ENCODE data around the gene MYADM. TPM values are rescaled to one million over a fixed set of nuclear protein-coding genes. Genes with fewer than 3 reads are reported as not detected.

MYADM gene
- total RNA-seq, 1 donor from 2014 or later: 195 TPM

GRCh38 chr19:53908935-53909415, 41.3 kb downstream of the MYADM start, which contains the start of gene CACNG7:
Gene CACNG7 (plus strand): TSS chr19:53909278. CDS start chr19:53912832, 3,554 bp downstream.
- no peak for DNase-seq (ENCODE audit: low spot score in 2 of 2, unreplicated experiment in 2 of 2)
- TF ChIP-seq, protein P1, sequence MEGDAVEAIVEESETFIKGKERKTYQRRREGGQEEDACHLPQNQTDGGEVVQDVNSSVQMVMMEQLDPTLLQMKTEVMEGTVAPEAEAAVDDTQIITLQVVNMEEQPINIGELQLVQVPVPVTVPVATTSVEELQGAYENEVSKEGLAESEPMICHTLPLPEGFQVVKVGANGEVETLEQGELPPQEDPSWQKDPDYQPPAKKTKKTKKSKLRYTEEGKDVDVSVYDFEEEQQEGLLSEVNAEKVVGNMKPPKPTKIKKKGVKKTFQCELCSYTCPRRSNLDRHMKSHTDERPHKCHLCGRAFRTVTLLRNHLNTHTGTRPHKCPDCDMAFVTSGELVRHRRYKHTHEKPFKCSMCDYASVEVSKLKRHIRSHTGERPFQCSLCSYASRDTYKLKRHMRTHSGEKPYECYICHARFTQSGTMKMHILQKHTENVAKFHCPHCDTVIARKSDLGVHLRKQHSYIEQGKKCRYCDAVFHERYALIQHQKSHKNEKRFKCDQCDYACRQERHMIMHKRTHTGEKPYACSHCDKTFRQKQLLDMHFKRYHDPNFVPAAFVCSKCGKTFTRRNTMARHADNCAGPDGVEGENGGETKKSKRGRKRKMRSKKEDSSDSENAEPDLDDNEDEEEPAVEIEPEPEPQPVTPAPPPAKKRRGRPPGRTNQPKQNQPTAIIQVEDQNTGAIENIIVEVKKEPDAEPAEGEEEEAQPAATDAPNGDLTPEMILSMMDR (IDR thresholded peaks at IDR 0.05; ENCODE audit: unreplicated experiment): no peak
- Mint-ChIP-seq H3K9me3 (no peaks in the 10 kb centered on the region), H3K27ac (no peak within 1 kb of the TSS), H3K27me3 (ENCODE audit: low read depth) (peaks cover 94% of the 10 kb centered on the region), H3K4me3 (peak within 1 kb of the TSS; percentile 40), H3K36me3 (no peaks in the 10 kb centered on the region), H3K4me1 (peaks cover 16% of the 10 kb centered on the region)

GRCh38 chr19:53909471-53910169, 41.9 kb downstream of the MYADM start:
- Mint-ChIP-seq H3K9me3 (no peaks in the 10 kb centered on the region), H3K36me3 (no peaks in the 10 kb centered on the region), H3K4me1 (peaks cover 16% of the 10 kb centered on the region), H3K4me3 (peak overlapping the region; percentile 18), H3K27ac (no peak overlapping the region), H3K27me3 (ENCODE audit: low read depth) (peaks cover 92% of the 10 kb centered on the region)
- TF ChIP-seq, protein P1 (IDR thresholded peaks at IDR 0.05; ENCODE audit: unreplicated experiment): no peak
- no peak for DNase-seq (ENCODE audit: low spot score in 2 of 2, unreplicated experiment in 2 of 2)

- Mint-ChIP-seq H3K27ac (no peak overlapping the region), H3K36me3 (no peaks in the 10 kb centered on the region), H3K27me3 (ENCODE audit: low read depth) (peaks cover 91% of the 10 kb centered on the region), H3K4me1 (peaks cover 16% of the 10 kb centered on the region), H3K4me3 (peak overlapping the region; percentile 18), H3K9me3 (no peaks in the 10 kb centered on the region)
- TF ChIP-seq, protein P1 (IDR thresholded peaks at IDR 0.05; ENCODE audit: unreplicated experiment): no peak
- no peak for DNase-seq (ENCODE audit: low spot score in 2 of 2, unreplicated experiment in 2 of 2)
Observed at GRCh38 chr19:53910170-53910518, 42.5 kb downstream of the MYADM start.

GRCh38 chr19:53912653-53913052, 45.0 kb downstream of the MYADM start:
- Mint-ChIP-seq H3K27ac (no peak overlapping the region), H3K36me3 (no peaks in the 10 kb centered on the region), H3K4me3 (no peak overlapping the region), H3K27me3 (ENCODE audit: low read depth) (peaks cover 84% of the 10 kb centered on the region), H3K4me1 (peaks cover 14% of the 10 kb centered on the region), H3K9me3 (no peaks in the 10 kb centered on the region)
- no peak for DNase-seq (ENCODE audit: low spot score in 2 of 2, unreplicated experiment in 2 of 2)
- TF ChIP-seq, protein P1 (IDR thresholded peaks at IDR 0.05; ENCODE audit: unreplicated experiment): peak; percentile 39

GRCh38 chr19:53915000-53915399, 47.3 kb downstream of the MYADM start:
- H3K36me3 Mint-ChIP-seq: no peaks in the 10 kb centered on the region
- peaks cover 64% of the 10 kb centered on the region for H3K27me3 Mint-ChIP-seq (ENCODE audit: low read depth)
- peaks cover under 1% of the 10 kb centered on the region for H3K4me1 Mint-ChIP-seq
- TF ChIP-seq, protein P1 (IDR thresholded peaks at IDR 0.05; ENCODE audit: unreplicated experiment): no peak
- H3K27ac Mint-ChIP-seq: no peak overlapping the region
- no peaks in the 10 kb centered on the region for H3K9me3 Mint-ChIP-seq
- no peak overlapping the region for H3K4me3 Mint-ChIP-seq
- no peak for DNase-seq (ENCODE audit: low spot score in 2 of 2, unreplicated experiment in 2 of 2)

All from mesothelial cell of epicardium (in vitro differentiated cells).